SKM-1 (cell line): ENCODE data around the gene ABCB8.

Experiments
- DNase-seq: peaks from one replicate; lab custom pipeline; 2025; ENCODE audit not compliant: unreplicated experiment; lab: John Stamatoyannopoulos, UW

Gene ABCB8

GRCh38 chr7:151085329-151085690 lies 57.1 kb downstream of the ABCB8 start:
- DNase-seq, result no peak

- no peak for DNase-seq
These were observed 57.7 kb downstream of the ABCB8 start, which contains the start of gene AGAP3 for GRCh38 chr7:151085691-151086620. Gene AGAP3 (plus strand): TSS chr7:151086475. CDS start chr7:151086742, 267 bp downstream.

- no peak for DNase-seq
These were observed 58.6 kb downstream of the ABCB8 start for GRCh38 chr7:151086802-151087244.

DNA sequence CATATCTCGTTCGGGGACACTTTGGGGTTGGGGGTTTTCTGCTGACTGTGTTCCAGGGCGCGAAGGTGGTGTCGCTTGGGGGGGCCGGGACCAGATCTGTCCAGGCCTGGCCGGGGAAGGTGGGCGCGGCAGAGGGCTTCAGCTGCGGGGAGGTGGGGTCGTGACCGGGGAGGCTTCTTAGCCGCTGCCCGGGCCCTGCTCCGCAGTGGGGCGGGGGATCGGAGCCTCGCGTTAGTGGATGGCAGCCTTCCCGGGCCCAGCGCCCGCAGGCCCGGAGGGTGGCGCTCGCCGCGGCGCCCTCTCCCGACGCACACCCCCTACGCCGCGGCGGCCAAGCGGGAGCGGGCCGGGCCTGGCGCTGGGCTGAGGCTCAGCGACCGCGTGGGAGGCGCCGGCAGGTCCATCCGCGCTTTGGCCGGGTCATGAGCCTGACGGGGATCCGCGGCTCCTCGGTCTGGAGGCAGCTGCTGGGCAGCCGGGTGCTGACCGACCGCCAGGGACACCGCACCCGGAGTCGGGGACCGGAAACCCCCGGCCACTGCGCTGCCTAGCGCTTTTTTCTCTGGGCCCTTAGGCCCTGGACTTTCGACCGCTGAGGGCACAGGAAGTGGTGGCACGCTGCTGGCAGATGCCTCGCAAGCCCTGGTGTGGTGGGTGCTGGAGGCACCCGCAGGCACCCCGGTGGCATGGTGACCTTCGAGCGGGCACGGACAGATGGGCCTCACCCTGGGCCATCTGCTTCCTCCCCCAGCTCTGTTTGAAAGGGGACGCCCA lies 59.2 kb downstream of the ABCB8 start:
- no peak for DNase-seq

- DNase-seq, result no peak
These were observed 60.0 kb downstream of the ABCB8 start for GRCh38 chr7:151088019-151088855.

DNA sequence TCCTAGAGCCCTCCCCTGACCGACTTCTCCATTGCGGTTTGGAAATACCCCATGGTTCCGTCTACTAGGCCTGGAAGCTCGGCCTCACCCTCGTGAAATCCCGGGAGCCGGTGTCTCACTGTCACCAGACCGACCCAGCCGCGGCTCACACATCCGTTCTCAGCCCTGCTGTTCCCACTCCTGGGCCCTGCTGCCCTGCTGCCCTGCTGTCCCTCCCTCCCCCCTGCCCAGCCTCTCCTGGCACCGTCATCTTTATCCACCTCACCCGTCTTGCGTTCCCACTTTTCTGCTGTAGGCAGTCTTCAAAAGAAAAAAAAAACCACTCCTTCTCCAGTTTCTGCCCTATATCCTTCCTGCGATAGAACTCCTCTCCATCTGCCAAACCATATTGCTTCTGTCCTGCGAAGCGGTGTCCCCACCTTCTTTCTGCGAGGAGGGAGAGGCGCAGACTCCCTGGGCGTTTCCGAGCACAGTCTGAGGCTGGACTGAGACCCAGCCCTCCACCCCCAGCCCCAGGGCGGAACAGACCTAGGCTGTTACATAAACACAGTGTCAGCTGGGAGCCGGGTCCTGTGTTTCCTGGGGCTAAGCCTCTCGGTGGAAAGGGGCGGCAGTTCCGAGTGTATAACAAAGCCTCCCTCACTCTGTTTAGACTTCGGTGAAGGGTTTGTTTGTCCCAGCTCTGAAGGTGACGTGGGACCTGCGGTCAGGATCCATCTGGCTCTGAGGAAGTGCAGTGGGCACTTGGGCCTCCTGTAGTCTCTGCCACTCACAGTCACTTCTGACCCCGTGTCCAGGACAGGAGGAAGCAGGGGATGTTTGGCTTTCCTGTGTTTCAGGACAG lies 60.8 kb downstream of the ABCB8 start:
- DNase-seq, result no peak

DNA sequence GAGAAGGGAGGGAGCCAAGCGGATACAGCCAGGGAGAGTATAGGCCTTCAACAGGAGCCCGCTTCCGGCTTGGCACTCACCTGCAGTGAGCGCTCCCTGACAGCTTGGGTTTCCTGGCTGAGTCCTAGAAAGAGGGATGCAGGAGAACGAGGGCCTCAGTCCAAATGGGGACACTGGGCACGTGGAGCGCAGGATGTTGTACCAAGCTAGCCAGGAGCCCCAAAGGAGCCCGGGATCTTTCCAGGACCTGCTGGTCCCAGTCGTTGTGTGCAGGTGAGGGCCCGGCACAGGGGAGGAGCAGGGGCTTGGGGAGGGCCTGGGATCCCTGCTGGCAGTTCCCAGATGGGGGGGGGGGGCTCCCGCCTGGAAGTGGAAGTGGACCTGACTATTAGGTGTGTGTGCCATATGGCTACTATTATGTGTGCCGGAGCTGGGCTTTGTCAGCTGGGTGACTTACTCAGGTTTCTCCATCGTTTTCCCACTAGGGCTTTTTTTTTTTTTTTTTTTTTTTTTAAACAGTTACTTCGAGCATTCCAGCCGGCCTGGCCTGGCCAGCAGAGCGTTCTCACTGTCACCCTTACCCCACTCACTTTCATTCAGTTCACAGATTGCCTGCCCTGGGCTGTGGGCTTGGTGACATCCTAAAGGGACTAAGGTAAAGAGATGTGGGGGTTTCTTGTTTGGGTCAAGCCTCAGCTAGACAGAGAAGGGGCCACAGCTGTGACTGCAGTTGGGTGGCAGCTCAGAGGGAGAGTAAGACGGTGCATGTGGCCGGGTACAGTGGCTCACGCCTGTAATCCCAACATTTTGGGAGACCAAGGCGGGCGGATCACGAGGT lies 61.9 kb downstream of the ABCB8 start:
- no peak for DNase-seq

DNA sequence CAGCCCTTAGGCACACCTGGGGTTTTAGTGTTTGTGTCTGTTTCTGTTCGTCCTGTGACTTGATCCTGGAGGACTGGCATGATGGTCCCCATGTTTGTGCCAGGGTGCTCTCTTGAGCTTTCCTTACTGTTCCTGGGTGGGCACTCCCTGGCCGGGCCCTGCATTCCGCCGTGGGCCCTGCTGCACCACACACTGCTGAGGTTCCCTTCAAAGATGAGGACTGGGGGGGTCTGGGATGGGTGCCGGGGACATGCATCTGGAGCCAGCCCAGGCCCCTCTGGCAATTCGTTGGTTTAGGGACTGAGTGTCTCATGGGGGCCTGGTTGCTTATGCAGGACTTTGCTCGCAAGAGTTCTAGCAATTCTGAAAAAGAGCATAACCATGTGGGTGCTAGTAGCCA lies 62.8 kb downstream of the ABCB8 start:
- no peak for DNase-seq

GRCh38 chr7:151091431-151091830 lies 63.2 kb downstream of the ABCB8 start:
- DNase-seq, result no peak

GRCh38 chr7:151091988-151092387 lies 63.7 kb downstream of the ABCB8 start:
- no peak for DNase-seq

DNA sequence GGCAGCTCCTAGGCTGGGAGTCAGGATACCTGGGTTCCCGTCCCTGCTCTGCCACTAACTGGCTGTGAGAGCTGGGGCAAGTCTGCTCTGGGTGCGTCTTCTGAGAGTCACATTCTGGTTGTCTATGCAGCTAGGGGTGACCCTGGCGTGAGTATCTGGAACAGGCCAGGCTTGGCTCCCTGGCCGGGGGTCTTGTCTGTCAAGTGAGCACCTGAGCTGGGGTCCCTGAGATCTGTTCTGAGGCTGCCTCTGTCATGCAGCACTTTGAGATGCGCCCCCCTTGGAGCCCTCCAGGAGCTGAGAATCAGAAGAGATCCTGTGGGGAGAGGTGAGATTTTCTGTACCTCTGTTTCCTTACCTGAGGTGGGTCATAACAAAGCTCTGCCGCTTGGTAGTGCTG lies 65.5 kb downstream of the ABCB8 start:
- DNase-seq, result no peak

DNA sequence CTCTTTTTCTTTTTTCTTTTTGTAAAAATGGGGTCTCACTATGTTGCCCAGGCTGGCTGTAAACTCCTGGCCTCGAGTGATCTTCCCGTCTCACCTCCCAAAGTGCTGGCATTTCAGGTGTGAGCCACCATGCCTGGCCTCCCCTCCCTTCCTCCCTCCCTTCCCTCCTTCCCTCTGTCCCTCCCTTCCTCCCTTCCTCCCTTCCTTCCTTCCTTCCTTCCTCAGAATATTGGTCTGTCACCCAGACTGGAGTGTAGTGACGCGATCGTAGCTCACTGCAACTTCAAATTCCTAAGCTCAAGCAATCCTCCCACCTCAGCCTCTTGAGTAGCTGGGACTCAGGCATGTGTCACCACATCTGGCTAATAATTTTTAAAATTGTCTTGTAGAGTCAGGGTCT lies 66.4 kb downstream of the ABCB8 start:
- no peak for DNase-seq

DNA sequence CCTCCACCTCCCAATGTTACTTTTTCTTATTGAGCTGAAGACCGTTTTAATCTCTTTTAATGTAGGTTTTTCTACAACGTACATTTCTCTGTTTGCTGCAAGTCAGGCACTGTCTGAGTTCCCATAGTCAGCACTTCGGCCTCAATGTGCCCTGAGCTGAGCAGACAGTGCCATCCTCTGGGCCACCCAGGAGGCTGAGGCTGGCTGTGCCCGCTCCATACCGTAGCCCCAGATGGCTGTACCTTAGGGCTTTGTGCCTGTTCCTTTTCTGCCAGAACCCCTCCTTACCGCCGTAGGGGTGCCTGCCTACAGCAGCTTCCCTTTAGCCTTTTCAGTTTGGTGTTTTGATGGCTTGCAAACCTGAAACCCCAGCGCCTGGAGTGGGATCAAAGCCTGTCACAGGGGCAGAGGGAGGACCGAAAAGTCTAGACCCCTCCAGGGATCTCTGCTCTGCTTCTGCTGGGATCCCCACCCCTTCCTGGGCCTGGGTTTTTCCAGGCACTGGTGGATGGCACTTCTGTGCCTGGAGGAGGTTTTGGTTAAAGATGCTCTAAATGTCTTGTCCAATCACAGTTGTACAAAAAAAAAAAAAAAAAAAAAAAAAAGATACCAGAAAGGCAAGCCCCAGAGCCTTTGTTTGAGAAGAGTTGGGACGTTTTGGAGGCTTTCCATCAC lies 67.0 kb downstream of the ABCB8 start:
- no peak for DNase-seq

DNA sequence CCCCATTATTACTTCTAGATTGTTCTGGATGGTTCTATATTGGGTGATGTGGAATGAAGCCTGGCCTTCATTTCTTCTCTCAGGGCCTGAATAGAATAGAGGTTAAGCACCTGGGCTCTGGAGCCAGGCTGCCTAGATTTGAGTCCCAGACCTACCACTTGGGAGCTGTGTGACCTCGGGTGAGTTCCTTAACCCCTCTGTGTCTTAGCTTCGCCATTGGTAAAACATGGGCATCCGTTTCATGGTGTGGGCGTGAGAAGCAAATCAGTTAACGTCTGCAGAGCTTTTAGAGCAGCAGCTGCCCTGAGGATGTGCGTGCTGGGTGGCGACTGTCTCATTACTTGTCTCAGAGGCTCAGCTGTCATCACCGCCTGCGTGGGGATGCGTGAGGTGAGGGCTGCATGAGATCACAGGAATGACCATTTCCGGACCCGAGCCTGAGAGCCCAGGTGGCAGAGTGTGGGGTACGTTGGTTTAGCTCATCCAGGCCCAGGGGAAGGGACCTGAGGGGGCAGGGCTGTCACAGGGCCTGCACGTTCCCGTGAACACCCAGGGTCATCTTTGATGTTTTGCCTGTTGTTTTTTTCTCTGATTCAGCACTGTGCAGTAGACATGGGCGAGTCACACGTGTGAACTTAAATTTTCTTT lies 67.7 kb downstream of the ABCB8 start:
- no peak for DNase-seq
